H7 (cell line): ENCODE measurements around the gene SFRP5. TPM values are rescaled to one million over a fixed set of nuclear protein-coding genes. Genes with fewer than 3 reads are reported as not detected.
A peak's percentile ranks its signal among the peaks of the same experiment; 100 is the strongest.

Experiments
- DNase-seq: peaks from one replicate; pipeline ENCODE4 v3.0.0; 2012
- H3K27me3 ChIP-seq: 2 replicates; pipeline ENCODE4 v1.6.0; 2011; ENCODE audit warnings: mild to moderate bottlenecking, low read length; ENCODE audit not compliant: control insufficient read depth, insufficient read depth
- H3K36me3 ChIP-seq: replicated peaks from 2 replicates; pipeline ENCODE4 v1.5.1; 2011; ENCODE audit warnings: low read length; ENCODE audit not compliant: control insufficient read depth, insufficient read depth
- H3K4me3 ChIP-seq: 2 replicates; pipeline ENCODE4 v1.5.1; 2011; ENCODE audit warnings: low read depth, mild to moderate bottlenecking, control low read depth, low read length, moderate library complexity; ENCODE audit not compliant: insufficient read depth
- total RNA-seq: library from RNA; depleted of rRNA; stranded (reverse); fragments of >200 nt; shearing (Covaris generic); gene quantifications from 2 replicates; pipeline ENCODE4 v1.2.3, GENCODE V29; 2014

The SFRP5 gene
- total RNA-seq, 1 experiment from 2014 or later: 2.3 TPM

DNA sequence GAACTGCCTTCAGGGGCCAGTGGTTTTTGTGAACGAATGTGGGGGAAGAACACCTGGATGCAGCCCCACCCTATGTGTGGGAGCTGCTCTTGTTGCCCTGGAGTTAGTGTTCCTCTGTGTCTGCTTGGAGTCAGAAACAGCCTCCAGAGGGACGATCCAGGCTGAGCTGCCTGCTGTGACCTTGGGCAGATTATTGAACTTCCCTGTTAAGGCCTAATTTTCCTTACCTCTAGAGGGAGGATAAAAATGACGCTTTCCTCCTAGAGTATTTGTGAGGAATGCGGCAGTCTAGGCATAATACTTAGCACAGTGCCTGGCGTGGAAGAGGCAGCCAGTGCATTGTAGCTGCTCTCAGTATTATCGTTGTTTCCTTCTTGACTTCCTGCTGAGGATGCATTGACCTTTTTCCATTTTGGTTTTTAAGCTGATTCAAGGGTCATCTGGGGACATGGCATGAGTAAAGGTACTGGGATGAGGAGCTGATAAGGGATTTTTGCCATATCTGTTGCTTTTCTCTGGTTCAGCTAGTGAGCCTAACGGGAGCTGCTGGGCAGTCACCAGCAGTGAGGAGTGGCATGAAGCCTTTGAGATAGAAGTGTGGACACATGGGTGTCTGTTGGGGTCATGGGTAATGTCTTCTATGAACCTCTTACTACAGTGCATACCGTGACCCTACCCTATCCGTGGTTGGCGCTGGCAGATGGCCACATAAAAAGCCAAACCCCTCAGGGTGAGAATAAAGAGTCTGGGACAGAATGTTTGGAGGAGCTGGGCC is 28.4 kb downstream of the SFRP5 start:
- Histone ChIP-seq H3K4me3 (no peak overlapping the region), H3K27me3 (no peaks in the 10 kb centered on the region), H3K36me3 (peaks cover 16% of the 10 kb centered on the region)
- DNase-seq: no peak

DNA sequence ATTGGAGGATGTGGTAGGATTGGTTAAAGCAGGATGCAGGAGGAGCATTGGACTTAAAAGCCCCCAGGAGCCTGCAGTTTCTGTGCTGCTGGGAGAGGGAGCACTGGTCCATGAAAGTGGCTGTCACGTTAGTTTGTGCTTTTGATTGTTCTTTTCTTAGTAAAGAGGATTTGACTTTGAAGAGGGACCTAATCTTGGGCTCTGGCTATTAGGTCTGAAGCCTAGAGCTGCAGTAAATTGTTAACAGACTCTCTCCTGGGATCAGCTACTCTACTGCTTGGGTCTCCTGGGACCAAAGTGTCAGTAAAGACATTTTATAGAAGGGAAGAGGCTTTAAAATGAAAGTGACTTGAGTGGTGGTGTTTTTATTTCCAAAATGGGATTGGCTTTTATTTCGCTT is 31.2 kb downstream of the SFRP5 start:
- Histone ChIP-seq H3K36me3 (peaks cover 10% of the 10 kb centered on the region), H3K4me3 (no peak overlapping the region), H3K27me3 (peaks cover 11% of the 10 kb centered on the region)
- DNase-seq: no peak

DNA sequence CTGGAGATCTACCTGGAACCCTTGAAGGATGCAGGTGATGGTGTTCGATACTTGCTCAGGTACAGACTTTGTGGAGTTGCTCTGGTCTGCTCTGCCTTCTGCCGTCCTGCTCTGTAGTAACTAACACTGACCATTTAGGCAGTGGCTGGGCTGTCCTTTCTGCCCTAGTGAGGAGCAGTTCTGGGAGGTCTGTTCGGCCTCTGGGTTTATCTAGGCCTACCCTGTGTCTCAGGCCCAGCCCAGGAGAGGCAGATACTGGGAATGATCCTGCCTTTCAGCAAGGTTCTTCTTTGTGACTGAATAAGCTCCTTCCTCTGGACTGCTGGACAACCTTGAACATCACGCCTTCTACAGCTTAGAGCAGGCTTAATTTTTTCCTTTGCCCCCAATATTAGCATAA is 33.2 kb downstream of the SFRP5 start:
- no peak for DNase-seq
- Histone ChIP-seq H3K4me3 (no peak overlapping the region), H3K36me3 (peaks cover 7% of the 10 kb centered on the region), H3K27me3 (peaks cover 17% of the 10 kb centered on the region)

DNA sequence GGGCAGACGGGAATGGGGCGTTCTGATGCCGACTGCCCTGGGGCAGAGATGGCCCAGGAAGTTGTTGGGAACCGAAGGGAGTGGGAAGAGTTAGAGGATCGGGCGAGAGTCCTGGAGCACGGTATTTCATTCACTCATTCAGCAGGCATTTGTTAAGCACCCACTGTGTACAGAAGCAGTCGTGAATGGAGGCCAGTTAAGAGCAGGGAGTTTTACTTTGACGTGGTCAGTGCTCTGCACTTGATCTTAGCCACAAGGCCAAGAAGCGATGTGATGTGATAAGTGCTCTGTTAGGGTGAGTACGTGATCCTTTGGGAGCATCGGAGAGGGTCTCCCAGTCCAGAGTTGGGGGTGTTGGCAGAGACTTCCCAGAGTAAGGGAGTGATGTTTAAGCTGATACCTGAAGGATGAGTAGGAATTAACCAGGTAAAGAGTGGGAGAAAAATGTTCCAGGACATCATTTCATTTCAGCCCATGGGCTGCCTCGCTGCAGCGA is 34.0 kb downstream of the SFRP5 start:
- no peak for DNase-seq
- Histone ChIP-seq H3K27me3 (peaks cover 17% of the 10 kb centered on the region), H3K4me3 (peak overlapping the region; percentile 95), H3K36me3 (peaks cover 5% of the 10 kb centered on the region)

DNA sequence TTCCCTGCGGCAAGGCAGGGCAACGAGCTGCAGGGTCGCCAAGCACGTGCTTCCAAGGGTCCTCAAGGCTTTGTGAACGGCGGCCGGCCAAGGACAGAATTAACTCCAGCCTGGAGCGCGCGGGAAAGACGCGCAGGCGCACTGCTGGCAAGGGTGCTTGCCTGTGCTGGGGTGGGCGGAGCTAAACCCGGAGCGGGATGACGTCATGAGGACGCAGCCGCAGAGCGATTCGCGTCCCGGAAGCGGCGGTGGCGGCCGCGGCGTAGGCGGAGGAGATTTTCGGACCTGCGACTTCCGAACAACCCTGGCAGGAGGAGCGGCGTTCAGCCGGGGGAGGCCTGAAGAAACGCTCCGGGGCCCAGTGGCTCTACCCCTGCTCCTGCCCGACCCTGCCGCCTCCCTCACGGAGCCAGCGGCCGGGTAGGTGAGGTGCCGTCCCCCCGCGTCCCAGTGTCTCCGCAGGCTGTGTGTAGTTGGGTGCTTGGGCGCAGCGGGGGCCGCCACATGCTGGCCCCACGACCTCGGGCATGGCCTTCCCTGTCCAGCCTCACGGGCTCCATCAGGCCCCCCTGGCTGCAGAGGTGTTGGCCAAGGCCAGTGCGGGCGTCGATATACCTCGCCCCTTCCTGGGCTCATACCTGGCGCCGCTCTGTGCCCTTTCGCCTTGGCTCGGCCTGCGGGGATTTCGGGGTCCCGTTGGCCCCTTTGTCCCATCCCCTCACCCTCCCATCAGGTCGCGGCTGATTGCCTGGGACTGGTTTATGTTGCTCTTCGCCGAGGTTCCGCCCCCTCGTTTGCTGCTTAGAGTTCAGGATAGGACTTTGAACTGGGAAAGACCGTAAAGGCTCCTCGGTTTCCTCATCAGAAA is 34.7 kb downstream of the SFRP5 start, which contains the start of gene ZFYVE27:
ZFYVE27 (plus strand) TSS at position 227 of the 868 bp plus-strand sequence. CDS start 1,350 bp downstream, outside the sequence.
- H3K27me3 ChIP-seq: peaks cover 17% of the 10 kb centered on the region
- peak within 1 kb of the TSS; percentile 95 for H3K4me3 ChIP-seq
- H3K36me3 ChIP-seq: peaks cover 5% of the 10 kb centered on the region
- DNase-seq: peak; percentile 98

DNA sequence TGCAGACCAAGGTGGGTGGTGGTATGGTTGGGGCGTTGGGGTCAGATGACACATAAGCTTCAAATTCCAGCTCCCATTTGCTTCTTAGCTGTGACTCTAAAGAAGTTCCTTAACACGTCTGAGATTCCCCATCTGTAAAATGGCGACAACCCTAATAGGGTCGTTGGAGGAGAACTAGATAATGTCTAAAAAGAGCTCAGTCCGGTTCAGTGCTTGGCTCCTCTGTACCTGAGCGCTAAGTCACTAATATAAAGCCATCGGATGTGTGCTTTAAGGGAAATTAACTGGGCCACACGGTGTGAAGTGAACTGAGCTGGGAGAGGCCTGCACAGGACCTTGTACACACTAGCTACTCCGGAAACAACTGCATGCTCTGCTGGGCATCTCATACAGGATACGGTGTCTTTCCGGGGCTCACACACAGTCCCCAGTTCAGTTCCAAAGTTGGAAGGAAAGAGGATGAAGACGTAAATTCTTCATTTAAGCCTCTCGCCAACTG is 35.3 kb downstream of the SFRP5 start:
- Histone ChIP-seq H3K27me3 (peaks cover 17% of the 10 kb centered on the region), H3K36me3 (peaks cover 5% of the 10 kb centered on the region), H3K4me3 (no peak overlapping the region)
- DNase-seq: no peak

DNA sequence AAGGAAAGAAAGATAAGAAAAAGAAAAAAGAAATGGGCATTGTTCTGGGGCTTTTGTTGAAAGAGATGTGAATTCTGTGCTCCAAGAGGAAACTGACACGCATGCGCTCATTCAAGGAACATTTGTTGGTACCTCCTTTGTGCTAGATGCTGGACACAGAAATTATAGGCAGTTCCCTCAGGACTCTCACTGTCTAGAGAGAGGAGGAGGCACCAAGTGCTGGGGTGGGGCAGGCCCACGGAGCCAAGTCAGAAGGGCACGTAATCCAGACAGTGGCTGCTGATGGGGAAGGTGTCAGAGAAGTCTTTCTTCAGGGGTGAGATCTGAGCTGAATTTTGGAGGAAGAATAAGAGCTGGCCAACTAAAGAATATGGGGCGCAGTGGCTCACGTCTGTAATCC is 37.8 kb downstream of the SFRP5 start:
- no peak for DNase-seq
- H3K4me3 ChIP-seq: no peak overlapping the region
- peaks cover 5% of the 10 kb centered on the region for H3K36me3 ChIP-seq
- H3K27me3 ChIP-seq: peaks cover 17% of the 10 kb centered on the region

DNA sequence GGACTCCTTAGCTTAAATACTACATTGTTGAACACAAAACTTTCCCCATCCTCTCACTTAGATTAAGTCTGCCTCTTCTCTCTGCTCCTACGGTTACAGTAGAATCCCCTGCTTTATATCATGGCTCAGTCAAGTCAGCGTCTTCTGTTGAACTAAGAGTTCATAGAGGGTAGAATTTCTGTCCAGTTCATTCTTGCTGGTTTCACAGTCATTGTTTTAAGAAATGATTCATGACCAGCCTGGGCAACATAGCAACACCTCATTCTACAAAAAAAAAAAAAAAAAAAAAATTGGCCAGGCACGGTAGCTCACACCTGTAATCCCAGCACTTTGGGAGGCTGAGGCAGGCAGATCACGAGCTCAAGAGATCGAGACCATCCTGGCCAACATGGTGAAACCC is 38.5 kb downstream of the SFRP5 start:
- Histone ChIP-seq H3K36me3 (no peaks in the 10 kb centered on the region), H3K27me3 (peaks cover 17% of the 10 kb centered on the region), H3K4me3 (no peak overlapping the region)
- no peak for DNase-seq

DNA sequence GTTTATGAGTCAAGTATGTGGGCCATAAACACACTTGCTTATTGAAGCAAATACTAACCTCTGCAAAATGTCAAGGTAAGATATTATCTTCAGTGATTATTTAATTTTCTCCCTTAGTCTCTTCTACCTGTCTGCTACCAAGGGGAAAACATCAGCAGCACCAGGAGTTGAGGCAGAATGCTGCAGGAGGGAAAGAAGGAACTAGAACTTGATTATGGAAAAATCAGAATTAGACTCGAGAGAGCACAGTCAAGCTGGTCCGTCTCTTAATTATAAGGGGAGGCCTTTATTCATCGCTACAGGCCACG is 39.8 kb downstream of the SFRP5 start:
- DNase-seq: no peak
- H3K27me3 ChIP-seq: peaks cover 17% of the 10 kb centered on the region
- no peak overlapping the region for H3K4me3 ChIP-seq
- H3K36me3 ChIP-seq: no peaks in the 10 kb centered on the region

DNA sequence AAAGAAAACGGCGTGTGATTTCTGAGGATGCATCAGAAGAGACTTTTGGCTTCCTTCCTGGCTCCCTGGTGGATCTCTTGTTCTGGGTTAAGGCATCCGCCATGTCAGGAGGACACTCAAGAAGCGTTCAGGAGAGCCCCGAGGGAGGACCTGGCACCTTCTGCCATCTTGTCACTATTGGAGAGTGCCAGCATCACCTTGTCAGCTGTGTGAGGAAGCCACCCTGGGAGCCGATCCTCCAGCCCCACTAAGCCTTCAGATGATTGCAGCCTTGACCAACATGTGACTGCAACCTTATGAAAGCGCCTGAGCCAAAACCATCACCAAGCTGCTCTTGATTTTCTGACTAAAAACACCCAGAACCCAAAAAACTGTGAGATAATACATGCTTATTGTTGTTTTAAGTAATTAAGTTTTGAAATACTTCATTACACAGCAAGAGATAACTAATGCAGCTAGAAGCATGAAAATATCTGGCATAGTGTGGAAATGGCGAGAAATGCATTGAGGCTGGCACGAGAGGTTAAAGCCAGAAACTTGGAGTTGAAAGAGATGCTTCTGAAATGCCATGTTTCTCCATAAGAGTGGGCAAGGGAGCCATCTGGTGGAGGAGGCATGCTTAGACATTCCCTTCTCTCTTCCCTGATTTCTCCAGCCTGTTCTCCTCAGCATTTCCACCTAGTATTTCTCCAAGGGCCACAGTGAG is 40.3 kb downstream of the SFRP5 start:
- Histone ChIP-seq H3K27me3 (peaks cover 15% of the 10 kb centered on the region), H3K4me3 (no peak overlapping the region), H3K36me3 (no peaks in the 10 kb centered on the region)
- peak; percentile 68 for DNase-seq

DNA sequence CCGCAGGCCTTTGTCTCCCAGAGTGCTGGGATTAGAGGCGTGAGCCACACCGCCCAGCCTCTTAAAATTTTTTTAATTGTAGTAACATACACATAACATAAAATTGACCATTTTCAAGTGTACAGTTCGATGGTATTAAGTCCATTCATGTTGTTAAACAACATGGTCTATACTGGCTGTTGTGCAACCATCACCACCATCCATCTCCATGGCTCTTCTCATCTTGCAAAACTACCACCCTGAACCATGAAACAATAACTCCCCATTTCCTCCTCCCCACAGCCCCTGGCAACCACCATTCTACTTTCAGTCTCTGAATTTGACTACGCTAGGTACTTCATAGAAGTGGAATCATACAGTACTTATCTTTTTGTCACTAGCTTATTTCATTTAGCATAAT is 42.8 kb downstream of the SFRP5 start:
- DNase-seq: no peak
- Histone ChIP-seq H3K36me3 (no peaks in the 10 kb centered on the region), H3K4me3 (no peak overlapping the region), H3K27me3 (no peaks in the 10 kb centered on the region)

DNA sequence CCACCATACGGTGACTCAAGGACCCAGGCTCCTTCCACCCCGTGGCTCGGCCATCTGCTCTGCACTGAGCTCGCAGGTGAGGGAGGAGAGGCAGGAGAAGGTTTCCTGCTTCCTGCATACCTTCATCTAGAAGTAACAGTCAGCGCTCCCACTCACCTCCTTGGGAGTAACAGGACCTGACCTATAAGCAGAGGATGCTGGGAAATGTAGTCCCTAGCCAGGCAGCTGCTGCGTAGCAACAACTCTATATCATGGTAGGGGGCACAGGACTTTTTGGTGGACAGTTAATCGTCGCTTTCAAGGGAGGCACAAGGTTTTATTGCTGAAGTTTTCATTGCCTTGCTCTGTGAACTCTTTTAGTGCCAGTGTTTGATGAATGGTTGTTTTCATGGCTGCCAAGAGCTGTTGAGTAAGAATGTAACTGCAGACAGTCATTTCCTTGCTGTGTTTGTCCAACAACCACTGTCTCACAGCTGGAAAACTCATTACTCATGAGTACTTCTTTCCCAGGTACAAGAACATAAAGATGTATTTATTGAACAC is 45.1 kb downstream of the SFRP5 start:
- H3K36me3 ChIP-seq: no peaks in the 10 kb centered on the region
- no peak overlapping the region for H3K4me3 ChIP-seq
- DNase-seq: peak; percentile 76
- no peaks in the 10 kb centered on the region for H3K27me3 ChIP-seq

DNA sequence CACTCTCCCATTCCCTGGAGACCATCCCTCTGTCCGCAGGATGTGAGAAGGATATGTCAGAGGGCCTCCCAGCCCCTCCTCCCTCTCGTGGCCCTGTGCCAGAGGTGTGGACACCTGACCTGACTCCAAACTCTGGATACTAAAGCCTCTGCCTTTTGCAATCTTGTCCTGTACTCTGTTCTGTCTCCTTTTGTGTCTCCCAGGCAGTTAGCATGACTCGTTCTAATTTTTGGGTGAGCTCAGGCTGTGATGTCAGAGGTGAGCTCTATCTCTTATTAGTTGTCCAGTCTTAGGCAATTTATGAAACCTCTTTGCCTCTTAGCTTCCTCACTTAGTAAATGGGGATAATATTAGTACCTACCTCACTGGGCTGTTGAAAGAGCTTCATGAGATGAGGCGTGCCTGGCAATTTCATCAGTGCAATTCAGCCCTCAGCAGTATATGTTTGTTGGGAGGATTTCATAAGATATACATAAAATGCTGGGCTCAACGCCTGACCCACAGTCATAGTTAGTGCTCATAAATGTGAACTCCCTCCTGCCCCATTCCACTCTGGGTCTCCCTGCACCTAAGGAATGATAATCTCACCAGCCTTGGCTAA is 47.4 kb downstream of the SFRP5 start:
- no peaks in the 10 kb centered on the region for H3K36me3 ChIP-seq
- no peak for DNase-seq
- no peak overlapping the region for H3K4me3 ChIP-seq
- no peaks in the 10 kb centered on the region for H3K27me3 ChIP-seq

DNA sequence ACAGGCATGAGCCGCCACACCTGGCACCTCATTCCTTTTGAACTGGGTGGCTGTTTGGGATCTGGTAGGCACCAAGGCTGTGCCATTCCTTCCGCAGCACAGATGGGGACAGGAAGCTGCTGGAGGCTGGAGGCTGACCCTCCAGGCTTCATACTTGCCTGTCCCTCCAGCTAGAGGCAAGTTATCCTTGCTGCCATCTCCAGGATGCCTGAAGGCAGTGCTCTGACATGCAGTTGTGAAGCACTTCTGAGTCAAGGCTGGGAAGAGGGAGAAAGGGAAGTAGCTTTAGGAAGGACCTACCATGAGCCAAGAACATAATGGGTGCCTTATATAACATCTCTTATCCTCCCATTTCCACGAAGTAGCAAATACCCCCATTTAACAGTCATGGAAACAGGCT is 48.8 kb downstream of the SFRP5 start:
- Histone ChIP-seq H3K27me3 (no peaks in the 10 kb centered on the region), H3K4me3 (no peak overlapping the region), H3K36me3 (no peaks in the 10 kb centered on the region)
- DNase-seq: peak; percentile 16
